ENCODE measurements around the gene ANKFY1.
A peak's percentile ranks its signal among the peaks of the same experiment; 100 is the strongest.

DNA sequence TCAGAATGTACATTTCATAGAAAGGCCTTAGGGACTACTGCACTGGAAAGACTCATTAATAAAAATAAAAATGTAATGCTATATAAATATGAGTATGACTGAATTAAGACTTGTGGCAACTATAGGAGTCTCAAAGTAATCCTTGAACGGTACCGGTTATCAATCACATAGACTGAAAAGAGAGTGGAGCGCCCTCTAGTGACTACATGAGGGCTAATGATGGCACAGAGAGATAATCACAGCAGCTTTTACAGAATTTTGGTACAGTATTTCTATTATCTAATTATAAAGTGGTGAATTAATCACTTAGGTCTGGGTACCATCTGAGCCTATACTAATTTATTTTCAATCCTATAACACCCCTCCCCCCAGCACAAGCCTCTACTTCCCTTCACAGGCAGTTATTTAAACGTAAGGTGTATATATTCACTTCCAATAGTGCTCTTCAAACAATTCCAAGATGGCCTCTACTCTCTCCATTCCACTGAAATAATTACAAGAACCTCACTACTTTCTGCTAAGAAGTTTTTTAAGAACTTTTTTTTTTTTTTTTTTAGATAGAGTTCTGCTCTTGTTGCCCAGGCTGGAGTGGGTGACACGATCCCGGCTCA, 40.7 kb upstream of the ANKFY1 start:
- TF ChIP-seq CTCF (IDR thresholded peaks at IDR 0.05; ENCODE audit: low read depth, low read length, poor library complexity, severe bottlenecking) (peak; percentile 71), EZH2phosphoT487 (IDR thresholded peaks at IDR 0.05; ENCODE audit: borderline replicate concordance, low read length) (no peak)

Measured in DOHH2 (cell line).